Stimulated activated CD4-positive, alpha-beta T cell treated with anti-CD3 and anti-CD28 coated beads, Interleukin-2, amount 100 ng/mL, for 48 hours (primary cell): ENCODE results near the gene PTDSS2.
A peak's percentile ranks its signal among the peaks of the same experiment; 100 is the strongest.
"Not testable (repeated sequence)": the region's sequence is repeated elsewhere in the genome, so short reads cannot be mapped to it uniquely, and the experiment has no call there.

Experiments
- DNase-seq, 2 donors: peaks; one replicate each; pipeline ENCODE4 v3.0.0-alpha.2; 2020

Gene PTDSS2

GRCh38 chr11:508956-509355 lies 58.9 kb downstream of the PTDSS2 start:
- no peak for DNase-seq

GRCh38 chr11:512761-513595 lies 62.9 kb downstream of the PTDSS2 start:
- no peak for DNase-seq

- DNase-seq = no peak
Observed at GRCh38 chr11:514606-515005, 64.5 kb downstream of the PTDSS2 start.

- no peak for DNase-seq
Observed at GRCh38 chr11:515131-515530, 65.1 kb downstream of the PTDSS2 start.

- no peak for DNase-seq
Observed at GRCh38 chr11:516400-516799, 66.3 kb downstream of the PTDSS2 start.

GRCh38 chr11:516918-517685 lies 67.0 kb downstream of the PTDSS2 start:
- not testable (repeated sequence) for DNase-seq

- peak; percentile 87 to 98 for DNase-seq
Observed at GRCh38 chr11:518463-519202, 68.6 kb downstream of the PTDSS2 start.

- DNase-seq = no peak
Observed at GRCh38 chr11:520428-521176, 70.5 kb downstream of the PTDSS2 start.

- no peak for DNase-seq
Observed at GRCh38 chr11:521177-521688, 71.2 kb downstream of the PTDSS2 start.

- DNase-seq = no peak
Observed at GRCh38 chr11:526192-526591, 76.1 kb downstream of the PTDSS2 start.

GRCh38 chr11:528166-528814 lies 78.2 kb downstream of the PTDSS2 start:
- no peak for DNase-seq

GRCh38 chr11:528815-529727 lies 79.0 kb downstream of the PTDSS2 start:
- no peak for DNase-seq

- DNase-seq = no peak
Observed at GRCh38 chr11:529728-530411, 79.8 kb downstream of the PTDSS2 start.

- DNase-seq = no peak
Observed at GRCh38 chr11:530960-531831, 81.1 kb downstream of the PTDSS2 start.

GRCh38 chr11:531919-532526 lies 81.9 kb downstream of the PTDSS2 start:
- DNase-seq = no peak

- no peak for DNase-seq
Observed at GRCh38 chr11:532527-532985, 82.5 kb downstream of the PTDSS2 start.

- no peak for DNase-seq
Observed at GRCh38 chr11:532986-533585, 83.0 kb downstream of the PTDSS2 start.
